Panc1 (cell line): ENCODE results near the gene ADAT2.

Experiments used
- TCF7L2 ChIP-seq: IDR thresholded peaks from 2 replicates; pipeline ENCODE4 v1.6.1; 2011; ENCODE audit warnings: mild to moderate bottlenecking, low read depth, low read length, inconsistent platforms
- TF ChIP-seq, protein P1 (sequence below): fragments of 450-650 bp; IDR thresholded peaks from 2 replicates; pipeline ENCODE4 v1.5.1; 2017; ENCODE audit warnings: mild to moderate bottlenecking

DNA sequence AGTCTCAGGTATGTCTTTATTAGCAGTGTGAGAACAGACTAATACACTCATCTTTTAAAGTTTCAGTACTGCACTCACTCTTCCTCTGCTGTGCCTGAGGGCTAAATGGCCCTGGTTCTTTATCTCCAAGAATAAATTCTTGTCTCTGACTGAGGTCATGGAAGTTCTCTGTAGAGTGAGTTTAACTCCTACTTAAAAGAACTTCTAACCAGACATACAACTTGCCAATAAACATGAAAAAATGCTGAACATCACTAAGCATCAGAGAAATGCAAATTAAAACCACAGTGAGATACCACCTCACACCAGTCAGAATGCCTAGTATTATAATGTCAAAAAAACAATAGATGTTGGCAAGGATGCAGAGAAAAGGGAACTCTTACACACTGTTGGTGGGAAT is 73.6 kb downstream of the ADAT2 start:
- TF ChIP-seq, protein P1, sequence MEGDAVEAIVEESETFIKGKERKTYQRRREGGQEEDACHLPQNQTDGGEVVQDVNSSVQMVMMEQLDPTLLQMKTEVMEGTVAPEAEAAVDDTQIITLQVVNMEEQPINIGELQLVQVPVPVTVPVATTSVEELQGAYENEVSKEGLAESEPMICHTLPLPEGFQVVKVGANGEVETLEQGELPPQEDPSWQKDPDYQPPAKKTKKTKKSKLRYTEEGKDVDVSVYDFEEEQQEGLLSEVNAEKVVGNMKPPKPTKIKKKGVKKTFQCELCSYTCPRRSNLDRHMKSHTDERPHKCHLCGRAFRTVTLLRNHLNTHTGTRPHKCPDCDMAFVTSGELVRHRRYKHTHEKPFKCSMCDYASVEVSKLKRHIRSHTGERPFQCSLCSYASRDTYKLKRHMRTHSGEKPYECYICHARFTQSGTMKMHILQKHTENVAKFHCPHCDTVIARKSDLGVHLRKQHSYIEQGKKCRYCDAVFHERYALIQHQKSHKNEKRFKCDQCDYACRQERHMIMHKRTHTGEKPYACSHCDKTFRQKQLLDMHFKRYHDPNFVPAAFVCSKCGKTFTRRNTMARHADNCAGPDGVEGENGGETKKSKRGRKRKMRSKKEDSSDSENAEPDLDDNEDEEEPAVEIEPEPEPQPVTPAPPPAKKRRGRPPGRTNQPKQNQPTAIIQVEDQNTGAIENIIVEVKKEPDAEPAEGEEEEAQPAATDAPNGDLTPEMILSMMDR = no peak
- no peak for TF ChIP-seq TCF7L2
